DND-41 (cell line): ENCODE data around the gene CHMP4A.

Experiments used
- ATAC-seq: fragments of 200-7000 bp; cut with Tn5 transposase; 3 replicates; pipeline ENCODE4 v1.9.1; 2021; ENCODE audit warnings: low read depth; ENCODE audit not compliant: insufficient read depth
- DNase-seq: peaks from one replicate; pipeline ENCODE4 v3.0.0-alpha.2; 2020
- H2AFZ ChIP-seq: 2 replicates; pipeline ENCODE4 v1.6.0; 2012; ENCODE audit warnings: low read depth, low read length
- H3K27ac ChIP-seq: 2 replicates; pipeline ENCODE4 v1.5.1; 2012; ENCODE audit warnings: low read length, inconsistent platforms
- H3K27me3 ChIP-seq: fragments of 200-600 bp; sonication (generic); 2 replicates; pipeline ENCODE4 v1.6.0; 2012; ENCODE audit warnings: low read length, mild to moderate bottlenecking, inconsistent platforms; ENCODE audit not compliant: insufficient read depth, poor library complexity
- H3K36me3 ChIP-seq: 2 replicates; pipeline ENCODE4 v1.5.1; 2012; ENCODE audit warnings: low read length, inconsistent platforms; ENCODE audit not compliant: insufficient read depth
- H3K4me1 ChIP-seq: 2 replicates; pipeline ENCODE4 v1.5.1; 2012; ENCODE audit warnings: mild to moderate bottlenecking, low read length; ENCODE audit not compliant: insufficient read depth
- H3K4me2 ChIP-seq: 2 replicates; pipeline ENCODE4 v1.6.0; 2012; ENCODE audit warnings: mild to moderate bottlenecking, moderate library complexity, low read length, inconsistent platforms; ENCODE audit not compliant: insufficient read depth
- H3K4me3 ChIP-seq, 2 experiments: fragments of 200-600 bp in 1 of 2; shearing (Covaris generic) in 1 of 2; 2 replicates each; pipeline ENCODE4 v1.5.1; 2012 to 2016; ENCODE audit warnings: inconsistent platforms in 2 of 2, low read length in 2 of 2, mild to moderate bottlenecking in 2 of 2, low read depth in 1 of 2, moderate library complexity in 1 of 2
- H3K79me2 ChIP-seq: 2 replicates; pipeline ENCODE4 v1.6.0; 2012; ENCODE audit warnings: low read length, inconsistent platforms; ENCODE audit not compliant: insufficient read depth
- H3K9ac ChIP-seq: 2 replicates; pipeline ENCODE4 v1.6.0; 2012; ENCODE audit warnings: low read depth, mild to moderate bottlenecking, inconsistent platforms, low read length, moderate library complexity
- H3K9me3 ChIP-seq: 2 replicates; pipeline ENCODE4 v1.5.1; 2012; ENCODE audit warnings: low read length, moderate library complexity, mild to moderate bottlenecking, inconsistent platforms; ENCODE audit not compliant: insufficient read depth, severe bottlenecking
- H4K20me1 ChIP-seq: 2 replicates; pipeline ENCODE4 v1.6.0; 2012; ENCODE audit warnings: low read length; ENCODE audit not compliant: insufficient read depth
- EZH2 ChIP-seq: IDR thresholded peaks from 3 replicates; pipeline ENCODE4 v1.6.1; 2012; ENCODE audit warnings: borderline replicate concordance, low read depth, mild to moderate bottlenecking, moderate library complexity, low read length, inconsistent platforms; ENCODE audit not compliant: severe bottlenecking
- TF ChIP-seq, protein P1 (sequence below): IDR thresholded peaks from 2 replicates; pipeline ENCODE4 v1.5.1; 2012; ENCODE audit warnings: borderline replicate concordance, low read length, moderate library complexity, mild to moderate bottlenecking; ENCODE audit not compliant: poor library complexity, severe bottlenecking; ENCODE audit errors: extremely low read depth

Gene CHMP4A

DNA sequence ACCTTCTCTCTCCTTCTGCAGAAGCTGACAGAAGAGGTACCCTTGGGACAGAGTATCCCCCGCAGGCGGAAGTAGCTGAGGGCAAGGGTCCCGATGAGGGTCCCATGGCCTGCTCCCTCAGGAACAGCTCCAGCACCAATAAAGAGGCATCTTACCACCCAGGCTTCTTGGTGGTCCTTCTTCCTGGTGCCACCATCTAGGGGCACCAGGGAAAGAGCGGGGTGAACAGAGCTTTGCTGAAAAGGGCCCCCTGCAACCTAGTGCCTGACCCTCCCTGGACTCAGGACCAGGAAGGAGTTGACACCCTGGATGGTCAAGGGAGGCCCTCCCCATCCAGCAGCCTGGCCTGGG is 52.8 kb downstream of the CHMP4A start:
- no peaks in the 10 kb centered on the region for H4K20me1 ChIP-seq
- peaks cover 9% of the 10 kb centered on the region for H3K79me2 ChIP-seq
- peak overlapping the region; percentile 23; the same call in 1 of the 2 replicates for H3K4me2 ChIP-seq
- H3K4me1 ChIP-seq: peaks cover 23% of the 10 kb centered on the region
- peak overlapping the region; percentile 58 for H3K27ac ChIP-seq
- TF ChIP-seq EZH2: no peak
- TF ChIP-seq, protein P1, sequence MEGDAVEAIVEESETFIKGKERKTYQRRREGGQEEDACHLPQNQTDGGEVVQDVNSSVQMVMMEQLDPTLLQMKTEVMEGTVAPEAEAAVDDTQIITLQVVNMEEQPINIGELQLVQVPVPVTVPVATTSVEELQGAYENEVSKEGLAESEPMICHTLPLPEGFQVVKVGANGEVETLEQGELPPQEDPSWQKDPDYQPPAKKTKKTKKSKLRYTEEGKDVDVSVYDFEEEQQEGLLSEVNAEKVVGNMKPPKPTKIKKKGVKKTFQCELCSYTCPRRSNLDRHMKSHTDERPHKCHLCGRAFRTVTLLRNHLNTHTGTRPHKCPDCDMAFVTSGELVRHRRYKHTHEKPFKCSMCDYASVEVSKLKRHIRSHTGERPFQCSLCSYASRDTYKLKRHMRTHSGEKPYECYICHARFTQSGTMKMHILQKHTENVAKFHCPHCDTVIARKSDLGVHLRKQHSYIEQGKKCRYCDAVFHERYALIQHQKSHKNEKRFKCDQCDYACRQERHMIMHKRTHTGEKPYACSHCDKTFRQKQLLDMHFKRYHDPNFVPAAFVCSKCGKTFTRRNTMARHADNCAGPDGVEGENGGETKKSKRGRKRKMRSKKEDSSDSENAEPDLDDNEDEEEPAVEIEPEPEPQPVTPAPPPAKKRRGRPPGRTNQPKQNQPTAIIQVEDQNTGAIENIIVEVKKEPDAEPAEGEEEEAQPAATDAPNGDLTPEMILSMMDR: no peak
- H3K4me3 ChIP-seq: no peak overlapping the region
- DNase-seq (no peak), ATAC-seq (no peak)
- no peaks in the 10 kb centered on the region for H3K9me3 ChIP-seq
- peak overlapping the region; percentile 12; the same call in 1 of the 2 replicates for H3K9ac ChIP-seq
- H2AFZ ChIP-seq: no peak overlapping the region
- H3K36me3 ChIP-seq: peaks cover 77% of the 10 kb centered on the region
- H3K27me3 ChIP-seq: no peaks in the 10 kb centered on the region

DNA sequence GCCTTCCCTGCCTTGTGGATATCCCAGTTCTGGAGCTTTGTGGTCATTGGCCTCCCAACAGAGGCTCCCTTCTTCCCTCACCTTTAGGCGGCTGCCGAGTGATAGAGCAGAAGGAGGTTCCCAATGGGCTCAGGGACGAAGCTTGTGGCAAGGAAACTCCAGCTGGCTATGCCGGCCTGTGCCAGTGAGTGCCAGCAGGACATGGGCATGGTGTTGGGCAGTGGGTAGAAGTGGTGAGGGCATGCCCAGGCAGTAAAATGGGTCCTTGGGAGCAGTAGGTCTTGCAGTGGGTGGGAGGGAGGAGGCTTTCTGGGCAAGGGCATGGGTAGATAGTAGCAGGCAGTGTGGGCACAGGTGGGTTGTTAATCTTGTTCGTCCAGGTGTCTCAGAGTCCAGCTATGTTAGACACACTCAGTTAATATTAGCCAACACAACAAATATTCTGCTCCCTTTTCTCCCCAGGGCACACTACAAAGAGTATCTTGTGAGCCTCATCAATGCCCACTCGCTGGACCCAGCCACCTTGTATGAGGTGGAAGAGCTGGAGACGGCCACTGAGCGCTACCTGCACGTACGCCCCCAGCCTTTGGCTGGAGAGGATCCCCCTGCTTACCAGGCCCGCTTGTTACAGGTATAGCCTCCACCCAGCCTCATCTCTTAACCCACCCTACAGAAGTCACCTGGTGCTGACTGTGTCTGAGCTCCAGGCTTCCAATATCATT is 53.4 kb downstream of the CHMP4A start:
- H3K27me3 ChIP-seq: no peaks in the 10 kb centered on the region
- H3K4me2 ChIP-seq: no peak overlapping the region
- ATAC-seq (no peak), DNase-seq (no peak)
- H3K4me3 ChIP-seq: no peak overlapping the region
- no peaks in the 10 kb centered on the region for H3K9me3 ChIP-seq
- peaks cover 9% of the 10 kb centered on the region for H3K79me2 ChIP-seq
- H4K20me1 ChIP-seq: no peaks in the 10 kb centered on the region
- peaks cover 23% of the 10 kb centered on the region for H3K4me1 ChIP-seq
- peaks cover 77% of the 10 kb centered on the region for H3K36me3 ChIP-seq
- TF ChIP-seq EZH2: no peak
- TF ChIP-seq, protein P1: no peak
- no peak overlapping the region for H2AFZ ChIP-seq
- peak overlapping the region; percentile 58; the same call in 1 of the 2 replicates for H3K27ac ChIP-seq
- H3K9ac ChIP-seq: no peak overlapping the region
